ENCODE measurements around the gene MGME1. TPM values are rescaled to one million over a fixed set of nuclear protein-coding genes. Genes with fewer than 3 reads are reported as not detected.
A peak's percentile ranks its signal among the peaks of the same experiment; 100 is the strongest.

Gene MGME1
- total and polyA plus RNA-seq, 2 of the 13 experiments (the other 11 are each of a cell fraction or from before 2014, with no cell fraction given), result 36.7 to 66.6 TPM

- TF ChIP-seq AKNA (CRISPR knock-in tag; IDR thresholded peaks at IDR 0.05; ENCODE audit: borderline replicate concordance) (no peak), SMARCC2 (IDR thresholded peaks at IDR 0.05) (no peak), FOXK1 (CRISPR knock-in tag; IDR thresholded peaks at IDR 0.05; ENCODE audit: borderline replicate concordance, low read depth) (no peak), ZNF556 (CRISPR knock-in tag; IDR thresholded peaks at IDR 0.05; ENCODE audit: borderline replicate concordance) (no peak), DNMT3B (CRISPR knock-in tag; conservative IDR thresholded peaks at IDR 0.05) (0 out of 2 replicates have a peak, but pooled peaks have one; percentile 33), HNF4A (CRISPR knock-in tag; IDR thresholded peaks at IDR 0.05) (no peak), YEATS2 (CRISPR knock-in tag; IDR thresholded peaks at IDR 0.05; ENCODE audit: borderline replicate concordance) (0 out of 2 replicates have a peak, but pooled peaks have one; percentile 24), ZNF256 (CRISPR knock-in tag; conservative IDR thresholded peaks at IDR 0.05) (no peak), JUNB (CRISPR knock-in tag; IDR thresholded peaks at IDR 0.05; ENCODE audit: borderline replicate concordance) (no peak), FUBP1 (CRISPR knock-in tag; IDR thresholded peaks at IDR 0.05; ENCODE audit: borderline replicate concordance) (no peak), SKIL (CRISPR knock-in tag; IDR thresholded peaks at IDR 0.05; ENCODE audit: borderline replicate concordance) (no peak), ZNF619 (CRISPR knock-in tag; IDR thresholded peaks at IDR 0.05) (no peak), PAF1 (CRISPR knock-in tag; IDR thresholded peaks at IDR 0.05) (no peak), MYPOP (CRISPR knock-in tag; IDR thresholded peaks at IDR 0.05) (no peak), ZNF891 (CRISPR knock-in tag; IDR thresholded peaks at IDR 0.05) (no peak), ZNF792 (CRISPR knock-in tag; IDR thresholded peaks at IDR 0.05) (0 out of 2 replicates have a peak, but pooled peaks have one; percentile 17), ARNTL (CRISPR knock-in tag; IDR thresholded peaks at IDR 0.05) (no peak), POGZ (CRISPR knock-in tag; IDR thresholded peaks at IDR 0.05) (no peak), TFAP4 (IDR thresholded peaks at IDR 0.05; ENCODE audit: borderline replicate concordance, low read depth) (peak; percentile 90)
Measured at GRCh38 chr20:17971300-17972013, 2.6 kb downstream of the MGME1 start (continued).

All from HepG2 (cell line).